Measurements from ENCODE around the gene BCAP31.

DNA sequence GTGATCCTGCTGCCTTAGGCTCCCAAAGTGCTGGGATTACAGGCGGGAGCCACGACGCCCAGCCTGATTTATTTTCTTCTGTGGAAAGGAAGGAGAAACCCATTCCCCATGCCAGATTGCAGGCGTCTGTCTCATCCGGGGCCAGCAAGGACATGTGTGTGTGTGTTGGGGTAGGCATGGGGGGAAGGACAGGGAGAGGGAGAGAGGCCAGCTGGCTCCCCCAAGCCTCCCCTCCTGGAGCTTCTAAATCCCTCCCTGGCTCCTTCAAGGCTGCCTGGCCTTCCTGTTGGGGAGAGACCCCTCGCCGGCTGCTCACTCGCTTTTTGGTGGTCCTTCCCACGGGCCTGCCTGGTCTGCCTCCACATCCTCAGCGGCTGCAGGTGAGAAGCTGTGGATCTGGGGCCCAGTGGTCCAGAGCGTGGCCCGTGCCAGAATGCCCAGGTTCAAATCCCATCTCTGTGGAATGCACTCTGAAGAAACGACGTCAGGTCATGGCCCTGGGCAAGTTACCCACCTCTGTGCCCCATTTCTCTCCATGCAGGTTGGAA is 38.5 kb upstream of the BCAP31 start:
- TF ChIP-seq, protein P1, sequence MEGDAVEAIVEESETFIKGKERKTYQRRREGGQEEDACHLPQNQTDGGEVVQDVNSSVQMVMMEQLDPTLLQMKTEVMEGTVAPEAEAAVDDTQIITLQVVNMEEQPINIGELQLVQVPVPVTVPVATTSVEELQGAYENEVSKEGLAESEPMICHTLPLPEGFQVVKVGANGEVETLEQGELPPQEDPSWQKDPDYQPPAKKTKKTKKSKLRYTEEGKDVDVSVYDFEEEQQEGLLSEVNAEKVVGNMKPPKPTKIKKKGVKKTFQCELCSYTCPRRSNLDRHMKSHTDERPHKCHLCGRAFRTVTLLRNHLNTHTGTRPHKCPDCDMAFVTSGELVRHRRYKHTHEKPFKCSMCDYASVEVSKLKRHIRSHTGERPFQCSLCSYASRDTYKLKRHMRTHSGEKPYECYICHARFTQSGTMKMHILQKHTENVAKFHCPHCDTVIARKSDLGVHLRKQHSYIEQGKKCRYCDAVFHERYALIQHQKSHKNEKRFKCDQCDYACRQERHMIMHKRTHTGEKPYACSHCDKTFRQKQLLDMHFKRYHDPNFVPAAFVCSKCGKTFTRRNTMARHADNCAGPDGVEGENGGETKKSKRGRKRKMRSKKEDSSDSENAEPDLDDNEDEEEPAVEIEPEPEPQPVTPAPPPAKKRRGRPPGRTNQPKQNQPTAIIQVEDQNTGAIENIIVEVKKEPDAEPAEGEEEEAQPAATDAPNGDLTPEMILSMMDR (IDR thresholded peaks at IDR 0.05) = no peak
- no peak for TF ChIP-seq EZH2 (IDR thresholded peaks at IDR 0.05; ENCODE audit: borderline replicate concordance, insufficient read depth, low read depth, low read length, poor library complexity, severe bottlenecking)
